GM12878 (cell line): ENCODE data around the gene FPGS.
A peak's percentile ranks its signal among the peaks of the same experiment; 100 is the strongest.

ENCODE experiments used
- POLR2AphosphoS5 ChIP-seq: IDR thresholded peaks from 2 replicates; pipeline ENCODE4 v1.6.1; 2011; ENCODE audit warnings: mild to moderate bottlenecking, low read length, inconsistent platforms
- RAD21 ChIP-seq: IDR thresholded peaks from 2 replicates; pipeline ENCODE4 v1.6.1; 2011; ENCODE audit warnings: mild to moderate bottlenecking, low read depth, low read length, moderate library complexity; ENCODE audit not compliant: insufficient read depth

- TF ChIP-seq POLR2AphosphoS5, result peak; percentile 61; the same call in 1 of the 2 replicates
- no peak for TF ChIP-seq RAD21
These were observed at the start of gene FPGS for GRCh38 chr9:127802576-127803443.
